Measurements from ENCODE around the gene ALAS1.

DNA sequence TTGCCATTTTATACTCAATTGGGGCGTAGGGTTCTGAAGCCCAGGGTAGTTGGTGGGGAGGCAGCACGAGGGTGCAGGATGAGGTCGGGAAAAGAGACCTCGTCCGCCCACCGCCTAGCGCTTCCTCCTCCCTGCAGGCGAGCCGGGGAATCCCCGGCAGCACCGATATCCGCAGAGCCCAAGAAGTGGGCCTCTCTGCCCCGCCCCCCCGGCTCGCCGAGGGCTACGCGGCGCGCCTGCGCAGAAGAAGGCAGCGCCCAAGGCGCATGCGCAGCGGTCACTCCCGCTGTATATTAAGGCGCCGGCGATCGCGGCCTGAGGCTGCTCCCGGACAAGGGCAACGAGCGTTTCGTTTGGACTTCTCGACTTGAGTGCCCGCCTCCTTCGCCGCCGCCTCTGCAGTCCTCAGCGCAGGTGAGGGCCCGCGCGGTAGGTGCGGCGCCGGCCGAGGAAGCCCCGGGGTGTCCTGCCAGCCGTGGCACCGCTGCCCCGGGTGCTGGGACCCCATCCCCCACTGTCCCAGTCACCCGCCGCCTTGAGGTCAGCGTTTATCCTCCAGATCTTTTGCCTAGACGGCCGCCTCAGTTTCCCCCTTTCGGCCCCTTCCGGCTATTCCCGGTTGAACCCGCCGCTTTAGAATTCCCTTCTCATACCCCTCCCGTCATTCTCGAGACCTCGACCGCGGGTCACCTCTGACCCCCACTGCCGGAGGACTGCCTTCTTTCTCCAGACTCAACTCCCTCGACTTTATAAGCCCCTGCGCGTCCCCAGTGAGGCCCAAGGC, at the start of gene ALAS1:
- TF ChIP-seq TAF1 (IDR thresholded peaks at IDR 0.05; ENCODE audit: low read depth, low read length) (0 out of 2 replicates have a peak, but pooled peaks have one; percentile 27), POLR2A (IDR thresholded peaks at IDR 0.05; ENCODE audit: low read depth, low read length) (peak; percentile 85), POLR2AphosphoS5 (IDR thresholded peaks at IDR 0.05; ENCODE audit: low read depth, low read length) (peak; percentile 87), SPI1 (IDR thresholded peaks at IDR 0.05; ENCODE audit: low read depth, low read length) (peak; percentile 51), POU2F2 (IDR thresholded peaks at IDR 0.05; ENCODE audit: low read depth, low read length) (no peak)
